Measurements from ENCODE around the gene KCNN1. TPM values are rescaled to one million over a fixed set of nuclear protein-coding genes. Genes with fewer than 3 reads are reported as not detected.
"Not testable (repeated sequence)": the region's sequence is repeated elsewhere in the genome, so short reads cannot be mapped to it uniquely, and the experiment has no call there.

KCNN1 gene
- not detected for total RNA-seq

- ChIA-PET POLR2A (interaction anchor here (0.6 kb wide), 1 partner anchor 14 kb away, joined by 3 read pairs; no protein-coding TSS in a partner anchor), CTCF (interaction anchor here (1.5 to 1.7 kb wide), 2 partner anchors 11 to 29 kb away, joined by 4 to 7 read pairs; no protein-coding TSS in a partner anchor)
- H3K4me3 Mint-ChIP-seq: no peak within 1 kb of the TSS
- no peak within 1 kb of the TSS for H3K27ac Mint-ChIP-seq
- no peaks in the 10 kb centered on the region for H3K36me3 Mint-ChIP-seq (ENCODE audit: low read depth)
- peaks cover 45% of the 10 kb centered on the region for H3K27me3 Mint-ChIP-seq
- peaks cover 7% of the 10 kb centered on the region for H3K4me1 Mint-ChIP-seq
- no peak for DNase-seq
- no peaks in the 10 kb centered on the region for H3K9me3 Mint-ChIP-seq
Measured at GRCh38 chr19:17966550-17967256, at the start of gene KCNN1. Gene KCNN1 (plus strand): TSS chr19:17967107. CDS start chr19:17973889, 6,782 bp downstream.

GRCh38 chr19:17918151-17918550, 48.8 kb upstream of the KCNN1 start:
- CTCF ChIA-PET; H3K9me3 Mint-ChIP-seq; H3K4me1 Mint-ChIP-seq; H3K27ac Mint-ChIP-seq; H3K4me3 Mint-ChIP-seq; H3K27me3 Mint-ChIP-seq; DNase-seq; POLR2A ChIA-PET; H3K36me3 Mint-ChIP-seq (ENCODE audit: low read depth): not testable (repeated sequence)

- H3K9me3 Mint-ChIP-seq: not testable (repeated sequence)
Measured at GRCh38 chr19:17919122-17919521, 47.8 kb upstream of the KCNN1 start.

GRCh38 chr19:17920527-17920926, 46.4 kb upstream of the KCNN1 start:
- Mint-ChIP-seq H3K27me3 (peaks cover 1% of the 10 kb centered on the region), H3K4me3 (no peak overlapping the region), H3K36me3 (ENCODE audit: low read depth) (no peaks in the 10 kb centered on the region), H3K4me1 (no peaks in the 10 kb centered on the region), H3K27ac (no peak overlapping the region), H3K9me3 (no peaks in the 10 kb centered on the region)
- CTCF ChIA-PET: interaction anchor here (1.4 to 2.0 kb wide), 3 partner anchors 12 to 61 kb away, joined by 3 to 5 read pairs (median 4); partner anchors contain the start of genes CCDC124 and RPL18A
- DNase-seq: no peak
- POLR2A ChIA-PET: no interaction called here

More at GRCh38 chr19:17919122-17919521, 47.8 kb upstream of the KCNN1 start:
- H3K4me1 Mint-ChIP-seq; H3K36me3 Mint-ChIP-seq (ENCODE audit: low read depth); H3K4me3 Mint-ChIP-seq; H3K27me3 Mint-ChIP-seq; POLR2A ChIA-PET; H3K27ac Mint-ChIP-seq; DNase-seq: not testable (repeated sequence)
- CTCF ChIA-PET: interaction anchor here (2.0 kb wide), 1 partner anchor 14 kb away, joined by 5 read pairs; the partner anchor contains the start of gene CCDC124

GRCh38 chr19:17922138-17922537, 44.8 kb upstream of the KCNN1 start:
- Mint-ChIP-seq H3K27me3 (peaks cover 1% of the 10 kb centered on the region), H3K9me3 (no peaks in the 10 kb centered on the region), H3K36me3 (ENCODE audit: low read depth) (no peaks in the 10 kb centered on the region), H3K4me3 (no peak overlapping the region), H3K4me1 (no peaks in the 10 kb centered on the region), H3K27ac (no peak overlapping the region)
- DNase-seq: no peak
- ChIA-PET POLR2A (no interaction called here), CTCF (no interaction called here)

GRCh38 chr19:17926044-17926443, 40.9 kb upstream of the KCNN1 start:
- H3K27ac Mint-ChIP-seq: no peak overlapping the region
- no peak for DNase-seq
- CTCF ChIA-PET: interaction anchor here (0.6 to 1.2 kb wide), 5 partner anchors 9 to 233 kb away, joined by 3 to 6 read pairs (median 5); partner anchors contain the start of gene RPL18A

GRCh38 chr19:17929056-17929455, 37.9 kb upstream of the KCNN1 start:
- Mint-ChIP-seq H3K9me3 (no peaks in the 10 kb centered on the region), H3K36me3 (ENCODE audit: low read depth) (no peaks in the 10 kb centered on the region), H3K27ac (no peak overlapping the region), H3K4me1 (peaks cover 28% of the 10 kb centered on the region), H3K4me3 (no peak overlapping the region), H3K27me3 (no peaks in the 10 kb centered on the region)
- CTCF ChIA-PET: interaction anchor here (2.1 to 10.3 kb wide), 2 partner anchors 9 to 72 kb away, joined by 12 to 326 read pairs; partner anchors contain the start of genes JAK3 and RPL18A
- POLR2A ChIA-PET: no interaction called here
- DNase-seq: no peak

More at GRCh38 chr19:17926044-17926443, 40.9 kb upstream of the KCNN1 start:
- Mint-ChIP-seq H3K36me3 (ENCODE audit: low read depth) (no peaks in the 10 kb centered on the region), H3K9me3 (no peaks in the 10 kb centered on the region), H3K27me3 (no peaks in the 10 kb centered on the region), H3K4me1 (peaks cover 6% of the 10 kb centered on the region), H3K4me3 (no peak overlapping the region)
- POLR2A ChIA-PET: no interaction called here

- ChIA-PET POLR2A (interaction anchor here (1.4 to 2.5 kb wide), 3 partner anchors 61 to 72 kb away, joined by 3 to 38 read pairs (median 7); partner anchors contain the start of gene RPL18A), CTCF (interaction anchor here (0.6 to 10.3 kb wide), 43 partner anchors 13 to 543 kb away, joined by 3 to 326 read pairs (median 4); partner anchors contain the start of genes ARRDC2, JAK3, MVB12A and RPL18A)
- H3K4me1 Mint-ChIP-seq: peaks cover 31% of the 10 kb centered on the region
- peak overlapping the region; percentile 41 for H3K4me3 Mint-ChIP-seq
- no peak for DNase-seq
- no peaks in the 10 kb centered on the region for H3K36me3 Mint-ChIP-seq (ENCODE audit: low read depth)
- no peaks in the 10 kb centered on the region for H3K27me3 Mint-ChIP-seq
- H3K27ac Mint-ChIP-seq: peak overlapping the region; percentile 80
- H3K9me3 Mint-ChIP-seq: no peaks in the 10 kb centered on the region
Measured at GRCh38 chr19:17931532-17932191, 35.2 kb upstream of the KCNN1 start.

- no peaks in the 10 kb centered on the region for H3K9me3 Mint-ChIP-seq
- H3K4me3 Mint-ChIP-seq: peak within 1 kb of the TSS; percentile 93
- DNase-seq: peak; percentile 94
- peaks cover 2% of the 10 kb centered on the region for H3K36me3 Mint-ChIP-seq (ENCODE audit: low read depth)
- ChIA-PET POLR2A (interaction anchor here (0.5 to 2.2 kb wide), 5 partner anchors 10 to 438 kb away, joined by 3 to 38 read pairs (median 3); partner anchors contain the start of genes RPL18A and SLC5A5), CTCF (interaction anchor here (0.6 to 10.3 kb wide), 61 partner anchors 12 to 544 kb away, joined by 3 to 326 read pairs (median 4); partner anchors contain the start of genes ARRDC2, JAK3, MAP1S and MVB12A)
- H3K27me3 Mint-ChIP-seq: no peaks in the 10 kb centered on the region
- peak within 1 kb of the TSS; percentile 97 for H3K27ac Mint-ChIP-seq
- H3K4me1 Mint-ChIP-seq: peaks cover 33% of the 10 kb centered on the region
Measured at GRCh38 chr19:17932485-17933338, 34.2 kb upstream of the KCNN1 start, which contains the start of gene CCDC124. Gene CCDC124 (plus strand): TSS chr19:17933015. CDS start chr19:17936421, 3,406 bp downstream.

- H3K4me3 Mint-ChIP-seq: peak overlapping the region; percentile 93
- no peak for DNase-seq
- peaks cover 4% of the 10 kb centered on the region for H3K36me3 Mint-ChIP-seq (ENCODE audit: low read depth)
- no peaks in the 10 kb centered on the region for H3K9me3 Mint-ChIP-seq
- H3K27me3 Mint-ChIP-seq: no peaks in the 10 kb centered on the region
- ChIA-PET CTCF (interaction anchor here (0.7 to 10.3 kb wide), 43 partner anchors 11 to 545 kb away, joined by 3 to 326 read pairs (median 4); partner anchors contain the start of genes ARRDC2, IL12RB1, JAK3 and MAP1S), POLR2A (interaction anchor here (0.6 to 2.2 kb wide), 4 partner anchors 9 to 74 kb away, joined by 3 to 38 read pairs (median 4); partner anchors contain the start of genes RPL18A and SLC5A5)
- H3K27ac Mint-ChIP-seq: peak overlapping the region; percentile 97
- peaks cover 33% of the 10 kb centered on the region for H3K4me1 Mint-ChIP-seq
Measured at GRCh38 chr19:17933414-17934129, 33.3 kb upstream of the KCNN1 start.

GRCh38 chr19:17936379-17936778, 30.5 kb upstream of the KCNN1 start:
- Mint-ChIP-seq H3K4me3 (no peak overlapping the region), H3K27me3 (no peaks in the 10 kb centered on the region), H3K36me3 (ENCODE audit: low read depth) (peaks cover 7% of the 10 kb centered on the region), H3K4me1 (peaks cover 26% of the 10 kb centered on the region), H3K9me3 (no peaks in the 10 kb centered on the region), H3K27ac (no peak overlapping the region)
- CTCF ChIA-PET: interaction anchor here (0.9 to 10.3 kb wide), 4 partner anchors 15 to 80 kb away, joined by 3 to 326 read pairs (median 24); partner anchors contain the start of genes JAK3 and RPL18A
- no peak for DNase-seq
- POLR2A ChIA-PET: no interaction called here
